Naive thymus-derived CD8-positive, alpha-beta T cell (primary cell): ENCODE measurements around the gene DCDC2. TPM values are rescaled to one million over a fixed set of nuclear protein-coding genes. Genes with fewer than 3 reads are reported as not detected.
"Not testable (repeated sequence)": the region's sequence is repeated elsewhere in the genome, so short reads cannot be mapped to it uniquely, and the experiment has no call there.

Source experiments
- ATAC-seq, 2 donors: fragments of 150-1000 bp; cut with Tn5 transposase in 1 of 2; sonication (Bioruptor Pico), chemical (Tn5 transposase) in 1 of 2; 1 replicate in 1 of 2; 2 replicates in 1 of 2; pipeline ENCODE4 v1.10.0; 2021; ENCODE audit warnings: mild to moderate bottlenecking in 2 of 2, moderate library complexity in 2 of 2
- POLR2A ChIA-PET: fragments of 350-600 bp; sonication (Branson Sonifier 250); formaldehyde crosslinking; loops from one replicate; lab custom pipeline; 2021; ENCODE audit warnings: antibody characterized with exemption; lab: Charles Lee
- DNase-seq, 10 donors: peaks; one replicate each; pipeline versions ENCODE4 v3.0.0 to v3.0.0-alpha.2; 2020 to 2022
- H3K27ac Mint-ChIP-seq, 10 donors: one replicate each; pipeline ENCODE4 v1.8.0; 2020 to 2022; ENCODE audit warnings: mild to moderate bottlenecking in 10 of 10, mixed read lengths in 10 of 10, moderate library complexity in 4 of 10, inconsistent platforms in 1 of 10
- H3K27me3 Mint-ChIP-seq, 5 donors: one replicate each; pipeline ENCODE4 v1.8.0; 2021 to 2022; ENCODE audit warnings: mixed read lengths in 5 of 5
- H3K36me3 Mint-ChIP-seq, 3 donors: one replicate each; pipeline ENCODE4 v1.8.0; 2020 to 2022; ENCODE audit warnings: mixed read lengths in 3 of 3, mild to moderate bottlenecking in 2 of 3, inconsistent platforms in 1 of 3
- H3K4me1 Mint-ChIP-seq, 4 donors: one replicate each; pipeline ENCODE4 v1.8.0; 2021 to 2022; ENCODE audit warnings: mixed read lengths in 4 of 4
- H3K4me3 Mint-ChIP-seq, 10 donors: one replicate each; pipeline ENCODE4 v1.8.0; 2020 to 2022; ENCODE audit warnings: mild to moderate bottlenecking in 10 of 10, mixed read lengths in 10 of 10, moderate library complexity in 6 of 10, inconsistent platforms in 1 of 10
- H3K9me3 Mint-ChIP-seq, 9 donors: one replicate each; pipeline ENCODE4 v1.8.0; 2020 to 2022; ENCODE audit warnings: mixed read lengths in 9 of 9, mild to moderate bottlenecking in 3 of 9, inconsistent platforms in 1 of 9, moderate library complexity in 1 of 9
- polyA plus RNA-seq, 3 donors: library from polyadenylated mRNA; unstranded; fragments of 300-500 nt; fragmentation: Illumina TruSeq; gene quantifications; one replicate each; pipeline ENCODE4 v1.2.3, GENCODE V29; 2021
- total RNA-seq, 8 experiments: library from RNA in 2 of 8; stranded (reverse) in 2 of 8; gene quantifications; one replicate each; pipeline ENCODE4 v1.2.3 and lab custom pipeline; 2021 to 2026

The DCDC2 gene
- total and polyA plus RNA-seq, 5 experiments from 2014 or later: not detected

- ATAC-seq, H3K9me3 Mint-ChIP-seq, POLR2A ChIA-PET, DNase-seq, H3K36me3 Mint-ChIP-seq, H3K4me3 Mint-ChIP-seq, H3K27ac Mint-ChIP-seq, H3K4me1 Mint-ChIP-seq: not testable (repeated sequence)
- peaks cover 2 to 26% (median 10%) of the 10 kb centered on the region in 5 donors for H3K27me3 Mint-ChIP-seq
Measured at GRCh38 chr6:24241779-24242178, 116.1 kb downstream of the DCDC2 start.

GRCh38 chr6:24240943-24241342 is 116.9 kb downstream of the DCDC2 start:
- no peak for ATAC-seq
- Mint-ChIP-seq H3K4me3 (no peak overlapping the region), H3K27ac (no peak overlapping the region), H3K36me3 (no peaks in the 10 kb centered on the region), H3K4me1 (peaks cover 0 to 1% (median 0%) of the 10 kb centered on the region in 4 donors), H3K9me3 (peaks cover 0 to 9% (median 0%) of the 10 kb centered on the region in 9 donors), H3K27me3 (peaks cover 2 to 26% (median 10%) of the 10 kb centered on the region in 5 donors)
- no peak for DNase-seq
- POLR2A ChIA-PET: no interaction called here

DNA sequence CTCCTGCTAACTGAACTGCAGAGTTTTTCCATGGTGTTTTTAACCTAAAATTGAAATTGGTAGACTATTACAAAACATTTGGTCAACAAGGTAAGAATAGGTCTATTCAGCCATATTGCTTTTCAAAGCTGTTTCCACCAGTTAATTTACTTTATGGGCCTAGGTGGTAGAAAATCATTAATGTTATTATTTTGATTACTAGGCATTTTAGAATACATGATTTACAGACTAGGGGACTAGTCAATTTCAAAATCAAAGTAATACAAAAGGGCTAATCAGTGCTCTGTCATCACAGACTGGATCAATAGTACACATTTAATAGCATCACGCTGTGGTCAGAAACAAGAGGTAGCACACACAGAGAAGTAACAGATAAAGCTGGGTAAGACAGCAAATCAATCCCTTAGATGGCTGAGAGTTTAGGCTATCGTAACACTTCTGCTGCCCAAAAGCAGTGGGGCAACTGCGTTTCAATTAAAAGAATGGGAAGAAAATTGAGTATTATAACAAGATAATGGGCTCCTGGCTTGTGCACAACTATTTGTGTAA is 117.4 kb downstream of the DCDC2 start:
- no peak overlapping the region for H3K27ac Mint-ChIP-seq
- peaks cover 0 to 1% (median 0%) of the 10 kb centered on the region in 4 donors for H3K4me1 Mint-ChIP-seq
- peaks cover 0 to 9% (median 0%) of the 10 kb centered on the region in 9 donors for H3K9me3 Mint-ChIP-seq
- ATAC-seq: no peak
- peaks cover 2 to 21% (median 10%) of the 10 kb centered on the region in 5 donors for H3K27me3 Mint-ChIP-seq
- H3K4me3 Mint-ChIP-seq: no peak overlapping the region
- no peak for DNase-seq
- POLR2A ChIA-PET: no interaction called here
- no peaks in the 10 kb centered on the region for H3K36me3 Mint-ChIP-seq

GRCh38 chr6:24238700-24239099 is 119.2 kb downstream of the DCDC2 start:
- DNase-seq (no peak), ATAC-seq (no peak)
- no peaks in the 10 kb centered on the region for H3K36me3 Mint-ChIP-seq
- H3K27me3 Mint-ChIP-seq: peaks cover 4 to 13% (median 9%) of the 10 kb centered on the region in 5 donors
- POLR2A ChIA-PET: no interaction called here
- H3K4me3 Mint-ChIP-seq: no peak overlapping the region
- peaks cover 0 to 1% (median 0%) of the 10 kb centered on the region in 4 donors for H3K4me1 Mint-ChIP-seq
- H3K9me3 Mint-ChIP-seq: peaks cover 0 to 9% (median 0%) of the 10 kb centered on the region in 9 donors
- no peak overlapping the region for H3K27ac Mint-ChIP-seq

DNA sequence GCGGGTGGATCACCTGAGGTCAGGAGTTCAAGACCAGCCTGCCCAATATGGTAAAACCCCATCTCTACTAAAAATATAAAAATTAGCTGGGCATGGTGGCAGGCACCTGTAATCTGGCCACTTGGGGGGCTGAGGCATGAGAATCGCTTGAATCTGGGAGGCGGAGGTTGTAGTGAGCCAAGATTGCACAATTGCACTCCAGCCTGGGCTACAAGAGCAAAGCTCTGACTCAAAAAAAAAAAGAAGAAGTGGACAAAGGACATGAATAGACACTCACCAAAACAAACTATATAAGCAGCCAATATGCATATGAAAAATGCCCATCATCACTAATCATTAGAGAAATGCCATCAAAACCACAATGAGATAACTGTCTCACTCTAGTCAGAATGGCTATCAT is 121.1 kb downstream of the DCDC2 start:
- H3K4me1 Mint-ChIP-seq, POLR2A ChIA-PET, H3K27ac Mint-ChIP-seq, DNase-seq, ATAC-seq, H3K36me3 Mint-ChIP-seq, H3K4me3 Mint-ChIP-seq, H3K9me3 Mint-ChIP-seq: not testable (repeated sequence)
- peaks cover 4 to 15% (median 12%) of the 10 kb centered on the region in 5 donors for H3K27me3 Mint-ChIP-seq

DNA sequence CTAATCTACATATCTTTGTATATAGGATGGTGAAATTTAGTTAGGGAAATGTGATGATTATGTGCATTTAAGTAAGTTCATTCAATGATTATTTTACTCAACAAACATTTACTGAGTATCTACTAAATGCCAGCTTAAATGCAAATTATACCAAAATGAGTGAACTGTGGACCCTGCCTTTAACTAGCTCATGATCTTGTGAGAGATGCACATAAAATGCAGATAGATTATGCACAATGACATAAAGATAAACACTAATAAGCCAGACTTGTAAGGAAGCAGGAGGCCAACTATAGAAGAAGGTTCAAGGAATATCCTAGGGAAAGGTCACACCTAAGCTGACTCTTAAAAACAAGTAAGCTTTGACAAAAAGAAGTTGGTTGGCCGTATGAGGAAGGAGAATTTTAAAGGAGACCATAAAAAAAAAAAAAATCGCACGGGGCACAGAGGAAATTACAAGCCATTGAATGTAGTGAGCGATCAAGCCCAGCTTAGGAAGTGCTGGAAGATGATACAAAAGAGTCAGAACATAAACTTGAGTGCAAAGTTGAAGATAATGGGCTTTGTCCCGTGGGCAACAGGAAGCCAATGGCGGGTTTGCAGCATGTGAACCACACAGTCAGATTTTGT is 123.9 kb downstream of the DCDC2 start:
- no peak for DNase-seq
- Mint-ChIP-seq H3K9me3 (peaks cover 0 to 9% (median 0%) of the 10 kb centered on the region in 9 donors), H3K4me1 (peaks cover 0 to 1% (median 0%) of the 10 kb centered on the region in 4 donors), H3K4me3 (no peak overlapping the region), H3K27me3 (peaks cover 14 to 31% (median 22%) of the 10 kb centered on the region in 5 donors), H3K36me3 (no peaks in the 10 kb centered on the region), H3K27ac (no peak overlapping the region)
- POLR2A ChIA-PET: no interaction called here
- ATAC-seq: no peak

DNA sequence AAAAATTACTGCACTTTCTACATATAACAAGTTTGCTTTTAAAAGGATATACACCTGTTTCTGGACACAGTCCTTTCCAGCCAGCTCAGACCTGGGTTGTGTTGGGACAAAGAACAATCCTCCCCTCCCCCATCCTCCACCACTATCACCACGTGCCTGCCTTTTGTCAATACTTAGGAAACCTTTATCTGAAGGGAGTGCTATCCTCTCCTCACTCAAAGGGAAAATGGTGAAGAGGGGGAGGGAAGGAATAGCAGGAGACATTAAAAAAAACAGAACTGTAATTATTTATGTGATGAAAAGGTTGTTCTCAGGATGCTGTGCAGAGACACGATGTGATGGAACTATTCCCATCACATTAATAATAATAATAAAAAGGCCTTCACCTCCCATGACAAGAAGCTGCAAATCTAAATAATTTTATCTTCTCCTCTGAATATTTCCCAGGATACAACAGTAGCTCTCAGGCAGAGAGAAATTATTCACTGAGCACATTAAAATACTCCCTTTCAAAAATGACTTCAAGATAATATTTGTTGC is 126.4 kb downstream of the DCDC2 start:
- H3K9me3 Mint-ChIP-seq: peaks cover 0 to 6% (median 0%) of the 10 kb centered on the region in 9 donors
- no peaks in the 10 kb centered on the region for H3K36me3 Mint-ChIP-seq
- no peak overlapping the region for H3K27ac Mint-ChIP-seq
- POLR2A ChIA-PET: no interaction called here
- peaks cover 12 to 44% (median 28%) of the 10 kb centered on the region in 5 donors for H3K27me3 Mint-ChIP-seq
- DNase-seq (no peak), ATAC-seq (no peak)
- H3K4me3 Mint-ChIP-seq: no peak overlapping the region
- H3K4me1 Mint-ChIP-seq: no peaks in the 10 kb centered on the region

- ATAC-seq (no peak), DNase-seq (no peak)
- Mint-ChIP-seq H3K27me3 (peaks cover 14 to 60% (median 29%) of the 10 kb centered on the region in 5 donors), H3K4me1 (no peaks in the 10 kb centered on the region), H3K27ac (no peak overlapping the region), H3K4me3 (no peak overlapping the region), H3K9me3 (no peaks in the 10 kb centered on the region), H3K36me3 (no peaks in the 10 kb centered on the region)
- POLR2A ChIA-PET: no interaction called here
Measured at GRCh38 chr6:24229696-24230405, 128.0 kb downstream of the DCDC2 start.

- ATAC-seq (no peak), DNase-seq (no peak)
- H3K36me3 Mint-ChIP-seq: no peaks in the 10 kb centered on the region
- POLR2A ChIA-PET: no interaction called here
- H3K4me3 Mint-ChIP-seq: no peak overlapping the region
- no peak overlapping the region for H3K27ac Mint-ChIP-seq
- peaks cover 8 to 62% (median 29%) of the 10 kb centered on the region in 5 donors for H3K27me3 Mint-ChIP-seq
- H3K4me1 Mint-ChIP-seq: no peaks in the 10 kb centered on the region
- no peaks in the 10 kb centered on the region for H3K9me3 Mint-ChIP-seq
Measured at GRCh38 chr6:24228681-24229255, 129.1 kb downstream of the DCDC2 start.

- ATAC-seq (no peak), DNase-seq (no peak)
- Mint-ChIP-seq H3K9me3 (no peaks in the 10 kb centered on the region), H3K4me1 (no peaks in the 10 kb centered on the region), H3K27me3 (peaks cover 10 to 61% (median 30%) of the 10 kb centered on the region in 5 donors), H3K36me3 (no peaks in the 10 kb centered on the region), H3K4me3 (no peak overlapping the region), H3K27ac (no peak overlapping the region)
- POLR2A ChIA-PET: no interaction called here
Measured at GRCh38 chr6:24228123-24228522, 129.7 kb downstream of the DCDC2 start.

DNA sequence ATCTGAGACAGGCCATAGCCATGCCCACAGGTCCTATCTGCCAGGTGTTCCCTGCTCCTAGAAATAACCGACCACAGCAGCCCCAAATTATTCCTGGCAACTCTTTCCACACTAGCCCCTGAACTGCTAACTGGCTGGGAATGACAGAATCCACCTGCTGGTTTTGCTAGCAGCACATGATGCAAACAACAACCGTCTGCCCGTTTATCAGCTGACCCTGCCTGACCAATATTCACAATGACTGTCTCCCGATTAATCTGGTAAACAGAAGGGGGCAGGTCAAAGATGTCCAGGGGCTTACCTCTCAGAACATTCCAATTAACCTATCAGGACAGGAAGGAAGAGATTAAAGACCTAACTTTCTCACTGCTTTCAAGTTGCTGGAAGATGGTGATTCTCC is 130.3 kb downstream of the DCDC2 start:
- Mint-ChIP-seq H3K4me1 (no peaks in the 10 kb centered on the region), H3K27ac (no peak overlapping the region), H3K4me3 (no peak overlapping the region), H3K27me3 (peaks cover 10 to 61% (median 30%) of the 10 kb centered on the region in 5 donors), H3K9me3 (no peaks in the 10 kb centered on the region), H3K36me3 (no peaks in the 10 kb centered on the region)
- ATAC-seq: no peak
- no peak for DNase-seq
- POLR2A ChIA-PET: no interaction called here

DNA sequence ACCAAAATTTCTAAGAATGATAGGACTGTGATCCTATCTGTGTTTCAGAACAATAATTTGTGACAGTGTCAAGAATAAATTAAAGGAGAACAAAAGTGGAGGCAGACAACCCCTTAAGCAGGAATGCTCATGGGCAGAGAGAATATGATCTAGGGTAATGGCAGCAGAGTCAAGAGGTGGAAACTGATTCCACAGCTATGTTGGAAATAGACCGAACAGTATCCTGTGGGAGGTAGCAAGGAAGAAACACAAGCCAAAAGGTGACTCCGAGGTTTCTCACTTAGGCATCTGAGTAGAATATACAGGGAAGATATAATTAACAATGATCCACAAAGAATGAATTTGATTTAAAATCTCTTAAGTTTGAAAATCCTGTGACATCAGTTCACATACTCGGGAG is 131.3 kb downstream of the DCDC2 start:
- Mint-ChIP-seq H3K27ac (no peak overlapping the region), H3K4me3 (no peak overlapping the region), H3K4me1 (no peaks in the 10 kb centered on the region), H3K9me3 (no peaks in the 10 kb centered on the region), H3K36me3 (no peaks in the 10 kb centered on the region), H3K27me3 (peaks cover 13 to 68% (median 34%) of the 10 kb centered on the region in 5 donors)
- POLR2A ChIA-PET: no interaction called here
- no peak for ATAC-seq
- DNase-seq: no peak

GRCh38 chr6:24225838-24226237 is 132.0 kb downstream of the DCDC2 start:
- POLR2A ChIA-PET: no interaction called here
- no peaks in the 10 kb centered on the region for H3K9me3 Mint-ChIP-seq
- no peak for DNase-seq
- no peak overlapping the region for H3K4me3 Mint-ChIP-seq
- H3K27ac Mint-ChIP-seq: no peak overlapping the region
- ATAC-seq: no peak
- peaks cover 13 to 76% (median 33%) of the 10 kb centered on the region in 5 donors for H3K27me3 Mint-ChIP-seq
- H3K4me1 Mint-ChIP-seq: no peaks in the 10 kb centered on the region
- no peaks in the 10 kb centered on the region for H3K36me3 Mint-ChIP-seq
